Kidney (tissue), 14 donors: ENCODE results near the gene LRIT2. TPM values are rescaled to one million over a fixed set of nuclear protein-coding genes. Genes with fewer than 3 reads are reported as not detected.
"Not testable (repeated sequence)": the region's sequence is repeated elsewhere in the genome, so short reads cannot be mapped to it uniquely, and the experiment has no call there.

Source experiments
- DNase-seq, 5 donors: peaks; one replicate each; pipeline ENCODE4 v3.0.0-alpha.2; 2013 to 2020
- FAIRE-seq: peaks from 2 replicates; lab custom pipeline; 2012; peaks lifted over from hg19 to GRCh38; lab: Jason Lieb, UNC
- H3K27ac ChIP-seq, 2 donors: one replicate each; pipeline ENCODE4 v1.7.0; 2013; ENCODE audit warnings: low read depth in 2 of 2, low read length in 2 of 2, inconsistent platforms in 1 of 2
- H3K27me3 ChIP-seq: one replicate; pipeline ENCODE4 v1.7.1; 2013; ENCODE audit warnings: low read length, inconsistent platforms; ENCODE audit not compliant: control insufficient read depth, insufficient read depth
- H3K36me3 ChIP-seq, 3 donors: one replicate each; pipeline versions ENCODE4 v1.7.0 to v1.7.1; 2013; ENCODE audit warnings: low read length in 3 of 3, control low read depth in 1 of 3, inconsistent platforms in 1 of 3; ENCODE audit not compliant: insufficient read depth in 3 of 3, control insufficient read depth in 2 of 3
- H3K4me1 ChIP-seq, 3 donors: one replicate each; pipeline versions ENCODE4 v1.7.0 to v1.7.1; 2013; ENCODE audit warnings: low read length in 3 of 3, inconsistent platforms in 1 of 3, low read depth in 1 of 3; ENCODE audit not compliant: control insufficient read depth in 2 of 3, insufficient read depth in 2 of 3
- H3K4me3 ChIP-seq, 3 donors: one replicate each; pipeline versions ENCODE4 v1.7.0 to v1.8.1; 2013; ENCODE audit warnings: low read length in 3 of 3, control low read depth in 1 of 3, inconsistent platforms in 1 of 3
- H3K9ac ChIP-seq, 3 donors: one replicate each; pipeline versions ENCODE4 v1.7.0 to v1.7.1; 2013; ENCODE audit warnings: low read length in 3 of 3, control low read depth in 1 of 3, inconsistent platforms in 1 of 3
- H3K9me3 ChIP-seq, 3 donors: one replicate each; pipeline versions ENCODE4 v1.7.0 to v1.7.1; 2013; ENCODE audit warnings: low read length in 3 of 3, control low read depth in 1 of 3, inconsistent platforms in 1 of 3; ENCODE audit not compliant: control insufficient read depth in 2 of 3, insufficient read depth in 1 of 3
- CTCF ChIP-seq: IDR thresholded peaks from 3 replicates; pipeline ENCODE4 v1.5.1; 2012; ENCODE audit warnings: mild to moderate bottlenecking, moderate library complexity, borderline replicate concordance; ENCODE audit not compliant: insufficient read depth; ENCODE audit errors: extremely low read depth
- intact Hi-C: fragments of 100-400 bp; cut with DNase I; formaldehyde crosslinking; loops from one replicate; pipeline ENCODE4 v1.11.1; 2022
- polyA plus RNA-seq: library from polyadenylated mRNA; stranded (reverse); fragments of 350-450 nt; fragmentation: Illumina TruSeq; extraction: RNeasy Lipid Tissue Mini Kit (QIAGEN cat#74804); gene quantifications from one replicate; pipeline ENCODE4 v1.2.3, GENCODE V29; 2014; ENCODE audit warnings: low read depth, low replicate concordance; ENCODE audit not compliant: insufficient read depth
- total RNA-seq: library from RNA; stranded (reverse); fragmentation: NEBNext Ultra II Directional; extraction: Animal tissue kit (Norgen Biotek cat#: 25700); gene quantifications from one replicate; pipeline ENCODE4 v1.2.1, GENCODE V29; 2021
- donor health status: control.
- donor health status: control.
- donor health status: control.
- donor health status: control.
- donor health status: control.
- donor health status: DM: yes; HTN: yes; CAD: no.
- donor health status: Normal renal cell carcinoma (clear cell type).

LRIT2 gene
- total and polyA plus RNA-seq, 2 donors from 2014 or later, result not detected

DNA sequence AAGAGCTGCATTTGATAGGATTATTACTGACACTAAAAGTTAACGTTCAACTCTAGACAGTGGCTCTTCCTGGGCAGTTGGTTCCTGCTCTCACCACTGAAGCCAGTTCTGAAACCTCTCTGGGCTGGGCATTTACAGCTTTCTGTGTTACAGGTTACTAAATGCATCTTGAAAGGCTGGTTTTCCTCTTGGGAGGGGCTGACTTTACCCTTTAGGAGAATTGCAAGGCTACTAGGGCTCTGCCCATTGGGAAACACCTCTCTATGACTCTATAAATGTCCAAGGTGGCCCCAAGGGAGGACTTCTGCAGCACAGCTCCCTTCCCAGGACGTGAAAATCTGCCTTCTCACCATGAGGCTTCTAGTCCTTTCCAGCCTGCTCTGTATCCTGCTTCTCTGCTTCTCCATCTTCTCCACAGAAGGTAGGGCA lies 51.8 kb downstream of the LRIT2 start, which contains the start of gene GPR15LG:
GPR15LG (plus strand) TSS at position 301 of the 429 bp plus-strand sequence; CDS start at position 352, 51 bp downstream.
- TF ChIP-seq CTCF, result no peak
- no peaks in the 10 kb centered on the region for H3K27me3 ChIP-seq
- no peak within 1 kb of the TSS for H3K4me3 ChIP-seq
- no peak for FAIRE-seq
- peaks cover 0 to 12% (median 0%) of the 10 kb centered on the region in 3 donors for H3K4me1 ChIP-seq
- H3K36me3 ChIP-seq, result no peaks in the 10 kb centered on the region
- H3K9me3 ChIP-seq, result no peaks in the 10 kb centered on the region
- intact Hi-C loops, result no loop called here
- no peak within 1 kb of the TSS for H3K9ac ChIP-seq
- DNase-seq, result no peak
- H3K27ac ChIP-seq, result peak within 1 kb of the TSS; percentile 1 to 56

DNA sequence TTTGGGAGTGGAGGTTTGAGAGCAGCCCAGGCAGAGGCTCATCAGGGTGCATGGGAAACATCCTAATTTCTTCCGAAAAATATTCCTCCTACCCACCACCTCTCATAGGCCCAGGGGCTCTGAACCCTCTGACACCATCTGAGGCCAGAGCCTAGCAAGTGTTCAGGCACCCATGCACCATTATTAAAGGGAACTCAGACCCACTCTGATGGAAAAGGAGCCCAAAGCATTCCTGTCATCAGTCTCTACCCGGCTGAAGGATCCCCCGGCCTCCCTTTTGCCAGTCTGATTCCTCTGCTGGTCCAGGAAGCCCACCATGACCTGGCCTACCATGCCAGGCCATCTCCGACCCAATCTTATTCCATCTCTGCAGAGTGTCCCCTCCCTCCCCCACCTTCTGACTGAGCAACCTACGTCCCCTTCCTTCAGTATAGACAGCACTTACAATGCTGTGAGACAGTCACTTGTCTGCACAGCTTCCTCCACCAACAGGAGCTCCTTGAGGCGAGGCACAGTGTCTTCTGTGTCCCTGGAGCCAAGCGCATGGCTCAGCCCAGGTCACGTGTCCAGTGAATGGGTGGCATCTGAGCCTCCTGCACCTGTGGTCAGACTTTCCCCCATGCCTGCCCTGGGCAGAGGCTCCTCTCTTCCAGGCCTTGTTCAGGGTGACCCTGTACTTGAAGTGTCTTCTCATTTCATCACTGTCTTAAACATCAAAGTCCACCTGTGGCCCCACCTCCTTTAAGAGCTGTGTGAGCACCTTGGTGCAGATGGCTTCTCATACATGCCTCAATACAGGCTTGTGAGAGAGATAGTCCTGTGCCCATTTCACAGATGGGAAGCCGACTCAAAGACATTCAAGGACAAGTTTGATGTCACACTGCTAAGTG lies 52.6 kb downstream of the LRIT2 start:
- intact Hi-C loops, result no loop called here
- Histone ChIP-seq H3K9me3 (no peaks in the 10 kb centered on the region), H3K4me3 (no peak overlapping the region), H3K4me1 (peaks cover 0 to 12% (median 0%) of the 10 kb centered on the region in 3 donors), H3K27me3 (no peaks in the 10 kb centered on the region), H3K9ac (no peak overlapping the region), H3K36me3 (no peaks in the 10 kb centered on the region), H3K27ac (peak overlapping the region; percentile 53 to 56)
- no peak for FAIRE-seq
- DNase-seq, result no peak
- TF ChIP-seq CTCF, result no peak

DNA sequence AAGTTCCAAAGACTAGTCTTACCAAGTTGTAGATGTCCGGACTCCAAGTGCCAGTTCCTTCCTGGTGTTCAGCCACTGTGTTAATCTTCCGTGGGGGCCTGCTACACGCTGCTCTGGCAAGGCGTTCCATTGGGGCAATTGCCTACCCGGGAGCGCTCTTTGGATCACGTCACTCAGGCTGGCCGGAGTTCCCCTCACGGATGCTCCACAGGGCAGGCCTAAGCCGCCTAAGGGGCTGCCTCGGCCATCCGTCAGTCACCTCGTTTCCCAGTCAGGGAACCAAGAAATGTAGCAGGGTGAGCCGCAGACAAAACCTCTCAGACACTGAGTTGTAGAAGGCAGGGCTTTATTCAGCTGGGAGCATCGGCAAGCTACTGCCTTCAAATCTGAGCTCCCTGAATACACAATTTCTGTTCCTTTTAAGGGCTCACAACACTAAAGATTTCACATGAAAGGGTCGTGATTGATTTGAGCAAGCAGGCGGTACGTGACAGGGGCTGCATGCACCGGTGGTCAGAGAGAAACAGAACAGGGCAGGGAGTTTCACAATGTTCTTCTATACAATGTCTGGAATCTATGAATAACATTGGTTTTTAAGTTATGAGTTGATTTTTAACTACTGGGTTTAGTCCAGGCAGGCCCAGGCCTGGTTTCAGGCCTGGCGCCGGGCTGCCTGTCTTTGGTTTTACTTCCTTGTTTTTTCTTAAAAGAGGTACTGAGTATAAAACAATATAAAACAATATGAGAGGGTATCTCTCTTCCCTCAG lies 53.5 kb downstream of the LRIT2 start:
- H3K9ac ChIP-seq, FAIRE-seq, H3K36me3 ChIP-seq, H3K9me3 ChIP-seq, DNase-seq, H3K27me3 ChIP-seq, intact Hi-C loops: not testable (repeated sequence)
- peak overlapping the region in 2 of 3 donors; percentile 39 to 53 for H3K4me3 ChIP-seq
- H3K4me1 ChIP-seq, result peaks cover 0 to 12% (median under 1%) of the 10 kb centered on the region in 3 donors
- peak overlapping the region; percentile 56 to 72 for H3K27ac ChIP-seq

DNA sequence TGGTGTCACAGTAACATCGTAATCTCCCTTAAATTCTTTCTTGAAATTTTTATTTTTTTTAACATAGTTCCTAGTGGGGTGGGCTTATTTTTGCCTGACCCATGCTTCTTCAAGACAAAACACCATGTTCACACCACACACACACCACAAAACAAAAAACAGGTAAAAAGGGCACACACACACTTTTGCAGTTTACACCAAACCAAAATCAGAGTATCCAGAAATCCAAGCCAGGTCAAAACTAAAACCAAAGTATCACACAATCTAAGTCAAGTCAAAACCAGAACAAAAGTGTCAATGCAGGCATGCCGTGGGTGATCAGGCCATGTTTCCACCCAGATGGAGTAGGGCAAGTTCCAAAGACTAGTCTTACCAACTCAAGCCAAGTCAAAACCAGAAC lies 54.1 kb downstream of the LRIT2 start:
- H3K4me3 ChIP-seq, result peak overlapping the region; percentile 33 to 53 (median 39)
- H3K36me3 ChIP-seq, FAIRE-seq, H3K9ac ChIP-seq, H3K9me3 ChIP-seq, H3K27me3 ChIP-seq, intact Hi-C loops, DNase-seq: not testable (repeated sequence)
- peak overlapping the region in 1 of 2 donors; percentile 65 for H3K27ac ChIP-seq
- peaks cover 0 to 12% (median 4%) of the 10 kb centered on the region in 3 donors for H3K4me1 ChIP-seq

Other genes starting within 250 kb of the LRIT2 start
- gene GHITM, start 86.0 kb downstream of the LRIT2 start, total RNA-seq, result 134 TPM
- 376 TPM for gene GHITM, start 86.0 kb downstream of the LRIT2 start, polyA plus RNA-seq
- 0.44 TPM for gene GPR15LG, start 51.7 kb downstream of the LRIT2 start, total RNA-seq
- gene GPR15LG, start 51.7 kb downstream of the LRIT2 start, polyA plus RNA-seq, result not detected
- 1.1 TPM for gene CDHR1, start 31.0 kb downstream of the LRIT2 start, total RNA-seq
- gene CDHR1, start 31.0 kb downstream of the LRIT2 start, polyA plus RNA-seq, result 0.47 TPM
- gene LRIT1, start 16.0 kb upstream of the LRIT2 start, total RNA-seq, result not detected
- gene LRIT1, start 16.0 kb upstream of the LRIT2 start, polyA plus RNA-seq, result not detected
- not detected for gene RGR, start 19.5 kb upstream of the LRIT2 start, total RNA-seq
- not detected for gene RGR, start 19.5 kb upstream of the LRIT2 start, polyA plus RNA-seq
- 46.4 TPM for gene CCSER2, start 103.0 kb upstream of the LRIT2 start, total RNA-seq
- gene CCSER2, start 103.0 kb upstream of the LRIT2 start, polyA plus RNA-seq, result 12.6 TPM